Coronary artery (tissue), 2 donors: Measurements from ENCODE around the gene GPR171.

ENCODE experiments used
- DNase-seq: peaks from one replicate; pipeline ENCODE4 v3.0.0-alpha.2; 2017; ENCODE audit warnings: low spot score
- H3K27ac ChIP-seq, 2 donors: fragments of 200-600 bp; sonication (generic); one replicate each; pipeline ENCODE4 v1.5.1; 2016 to 2019
- H3K4me3 ChIP-seq: fragments of 200-600 bp; sonication (generic); 2 replicates; pipeline ENCODE4 v1.5.1; 2016; ENCODE audit warnings: mild to moderate bottlenecking, moderate library complexity
- CTCF ChIP-seq: fragments of 200-600 bp; sonication (generic); IDR thresholded peaks from one replicate; pipeline ENCODE4 v1.5.1; 2019; ENCODE audit warnings: antibody characterized with exemption

Gene GPR171

GRCh38 chr3:151154566-151154965 is 48.5 kb downstream of the GPR171 start:
- no peak overlapping the region for H3K27ac ChIP-seq
- H3K4me3 ChIP-seq, result no peak overlapping the region
- no peak for DNase-seq
- TF ChIP-seq CTCF, result no peak

GRCh38 chr3:151152455-151153079 is 50.4 kb downstream of the GPR171 start:
- Histone ChIP-seq H3K27ac (no peak overlapping the region), H3K4me3 (no peak overlapping the region)
- no peak for TF ChIP-seq CTCF
- no peak for DNase-seq
